Neuronal stem cell (in vitro differentiated cells): ENCODE results near the gene TSC22D4.
"Not testable (repeated sequence)": the region's sequence is repeated elsewhere in the genome, so short reads cannot be mapped to it uniquely, and the experiment has no call there.

Source experiments
- DNase-seq: peaks from one replicate; pipeline ENCODE4 v3.0.0-alpha.2; 2013; ENCODE audit warnings: low spot score
- H2AFZ ChIP-seq: one replicate; pipeline ENCODE4 v1.6.1; 2013; ENCODE audit warnings: mild to moderate bottlenecking, low read length, inconsistent platforms
- H2AK5ac ChIP-seq: 2 replicates; pipeline ENCODE4 v1.6.1; 2013; ENCODE audit warnings: low read depth, mild to moderate bottlenecking, inconsistent platforms, low read length, moderate library complexity, mixed read lengths
- H2BK120ac ChIP-seq: 2 replicates; pipeline ENCODE4 v1.6.1; 2013; ENCODE audit warnings: low read depth, mild to moderate bottlenecking, inconsistent platforms, low read length, moderate library complexity, mixed read lengths
- H2BK12ac ChIP-seq: one replicate; pipeline ENCODE4 v1.6.1; 2013; ENCODE audit warnings: low read length, inconsistent platforms
- H2BK15ac ChIP-seq: 2 replicates; pipeline ENCODE4 v1.6.1; 2013; ENCODE audit warnings: mild to moderate bottlenecking, low read length, inconsistent platforms, mixed read lengths
- H2BK5ac ChIP-seq: one replicate; pipeline ENCODE4 v1.6.1; 2013; ENCODE audit warnings: inconsistent platforms, mild to moderate bottlenecking, low read length, moderate library complexity
- H3K14ac ChIP-seq: one replicate; pipeline ENCODE4 v1.6.1; 2013; ENCODE audit warnings: low read length, inconsistent platforms
- H3K18ac ChIP-seq: 2 replicates; pipeline ENCODE4 v1.6.1; 2013; ENCODE audit warnings: low read length, inconsistent platforms
- H3K23ac ChIP-seq: 2 replicates; pipeline ENCODE4 v1.6.1; 2013; ENCODE audit warnings: low read depth, mild to moderate bottlenecking, mixed read lengths, low read length, inconsistent platforms; ENCODE audit not compliant: poor library complexity
- H3K27ac ChIP-seq: replicated peaks from 3 replicates; pipeline ENCODE4 v1.5.1; 2013; ENCODE audit warnings: low read length, inconsistent platforms
- H3K27me3 ChIP-seq, 3 experiments: 2 replicates each; pipeline ENCODE4 v1.6.1; 2013; ENCODE audit warnings: low read length in 3 of 3, mild to moderate bottlenecking in 2 of 3, inconsistent platforms in 1 of 3, low read depth in 1 of 3, mixed read lengths in 1 of 3, moderate library complexity in 1 of 3; ENCODE audit not compliant: control insufficient read depth in 3 of 3, insufficient read depth in 3 of 3
- H3K36me3 ChIP-seq, 2 donors: replicated peaks in 1 of 2; 2 replicates each; pipeline ENCODE4 v1.6.1; 2013; ENCODE audit warnings: low read length in 2 of 2; ENCODE audit not compliant: control insufficient read depth in 2 of 2, insufficient read depth in 2 of 2
- H3K4ac ChIP-seq: 2 replicates; pipeline ENCODE4 v1.6.1; 2013; ENCODE audit warnings: inconsistent platforms, mild to moderate bottlenecking, low read length, moderate library complexity
- H3K4me1 ChIP-seq, 2 donors: 1 replicate in 1 of 2; 2 replicates in 1 of 2; pipeline ENCODE4 v1.6.1; 2013; ENCODE audit warnings: low read length in 2 of 2, low read depth in 1 of 2; ENCODE audit not compliant: control insufficient read depth in 2 of 2, insufficient read depth in 1 of 2
- H3K4me2 ChIP-seq: one replicate; pipeline ENCODE4 v1.6.1; 2013; ENCODE audit warnings: mild to moderate bottlenecking, low read length, inconsistent platforms; ENCODE audit not compliant: insufficient read depth, poor library complexity, severe bottlenecking
- H3K4me3 ChIP-seq, 2 donors: 2 replicates each; pipeline ENCODE4 v1.5.1; 2013; ENCODE audit warnings: low read length in 2 of 2, mild to moderate bottlenecking in 2 of 2, inconsistent platforms in 1 of 2, moderate library complexity in 1 of 2
- H3K79me1 ChIP-seq: one replicate; pipeline ENCODE4 v1.6.1; 2013; ENCODE audit warnings: low read depth, mild to moderate bottlenecking, inconsistent platforms, low read length, moderate library complexity
- H3K9ac ChIP-seq: one replicate; pipeline ENCODE4 v1.6.1; 2013; ENCODE audit warnings: mild to moderate bottlenecking, low read depth, low read length, inconsistent platforms; ENCODE audit not compliant: poor library complexity
- H3K9me3 ChIP-seq, 2 donors: replicated peaks in 1 of 2; 2 replicates each; pipeline versions ENCODE3 to v1.6.1; 2013; ENCODE audit warnings: low read length in 2 of 2, mild to moderate bottlenecking in 2 of 2, inconsistent platforms in 1 of 2, low read depth in 1 of 2, mixed read lengths in 1 of 2, moderate library complexity in 1 of 2; ENCODE audit not compliant: control insufficient read depth in 2 of 2, insufficient read depth in 1 of 2
- H4K8ac ChIP-seq: one replicate; pipeline ENCODE4 v1.6.1; 2013; ENCODE audit warnings: low read depth, mild to moderate bottlenecking, inconsistent platforms, low read length, moderate library complexity
- H4K91ac ChIP-seq: one replicate; pipeline ENCODE4 v1.6.1; 2013; ENCODE audit warnings: low read length, low read depth, mild to moderate bottlenecking, inconsistent platforms; ENCODE audit not compliant: poor library complexity
- WGBS, 2 donors: extraction: QIAGEN DNeasy Blood & Tissue Kit; methylation state at CpG; one replicate each; pipeline ENCODE4 v1.1.7; 2013; ENCODE audit warnings: missing lambda C conversion rate in 2 of 2, mixed read lengths in 1 of 2; ENCODE audit not compliant: insufficient read length in 2 of 2, insufficient replicate concordance in 1 of 2; ENCODE audit errors: extremely low coverage in 2 of 2; 5-methylcytosine and 5-hydroxymethylcytosine counted together

TSC22D4 gene

GRCh38 chr7:100509231-100509630 lies 30.2 kb upstream of the TSC22D4 start:
- no peaks in the 10 kb centered on the region for H3K27me3 ChIP-seq
- no peak overlapping the region for H3K14ac ChIP-seq
- H3K27ac ChIP-seq = no peak overlapping the region
- no peak overlapping the region for H2BK5ac ChIP-seq
- H3K79me1 ChIP-seq = no peaks in the 10 kb centered on the region
- no peak overlapping the region for H3K4me2 ChIP-seq
- no peak overlapping the region for H3K23ac ChIP-seq
- H3K18ac ChIP-seq = no peak overlapping the region
- no CpG with 5 or more reads among the region's 15 CpGs for WGBS, 2 donors
- no peaks in the 10 kb centered on the region for H3K36me3 ChIP-seq
- no peak overlapping the region for H3K4me3 ChIP-seq
- no peak overlapping the region for H2BK15ac ChIP-seq
- no peak for DNase-seq
- no peak overlapping the region for H2BK120ac ChIP-seq
- no peak overlapping the region for H4K91ac ChIP-seq
- H4K8ac ChIP-seq = no peak overlapping the region
- no peak overlapping the region for H3K9ac ChIP-seq
- H3K4ac ChIP-seq = no peak overlapping the region
- H2AFZ ChIP-seq = peak overlapping the region; percentile 37
- no peaks in the 10 kb centered on the region for H3K9me3 ChIP-seq
- no peak overlapping the region for H2AK5ac ChIP-seq
- peaks cover 0 to 3% of the 10 kb centered on the region in 2 donors for H3K4me1 ChIP-seq
- no peak overlapping the region for H2BK12ac ChIP-seq

- H2BK5ac ChIP-seq = no peak overlapping the region
- H4K91ac ChIP-seq = no peak overlapping the region
- no peaks in the 10 kb centered on the region for H3K9me3 ChIP-seq
- no peaks in the 10 kb centered on the region for H3K27me3 ChIP-seq
- WGBS, 2 donors = no CpG with 5 or more reads among the region's 8 CpGs
- H3K18ac ChIP-seq = no peak overlapping the region
- no peak overlapping the region for H3K4me2 ChIP-seq
- no peaks in the 10 kb centered on the region for H3K79me1 ChIP-seq
- H2AK5ac ChIP-seq = no peak overlapping the region
- no peak overlapping the region for H2BK120ac ChIP-seq
- no peak overlapping the region for H3K4ac ChIP-seq
- no peak overlapping the region for H3K14ac ChIP-seq
- H2BK12ac ChIP-seq = no peak overlapping the region
- no peak overlapping the region for H3K27ac ChIP-seq
- H2AFZ ChIP-seq = no peak overlapping the region
- no peak overlapping the region for H3K9ac ChIP-seq
- no peak overlapping the region for H3K4me3 ChIP-seq
- no peak overlapping the region for H2BK15ac ChIP-seq
- H3K4me1 ChIP-seq = peaks cover 0 to 3% of the 10 kb centered on the region in 2 donors
- H3K23ac ChIP-seq = no peak overlapping the region
- DNase-seq = no peak
- H3K36me3 ChIP-seq = no peaks in the 10 kb centered on the region
- no peak overlapping the region for H4K8ac ChIP-seq
Observed at GRCh38 chr7:100506356-100506923, 27.4 kb upstream of the TSC22D4 start.

- Histone ChIP-seq H2BK15ac (no peak overlapping the region), H3K36me3 (no peaks in the 10 kb centered on the region), H3K9me3 (no peaks in the 10 kb centered on the region), H3K18ac (no peak overlapping the region), H2BK12ac (no peak overlapping the region), H3K27ac (no peak overlapping the region), H3K23ac (no peak overlapping the region), H3K79me1 (no peaks in the 10 kb centered on the region), H2BK5ac (no peak overlapping the region), H3K9ac (no peak overlapping the region), H3K4me2 (no peak overlapping the region), H3K4me3 (no peak overlapping the region), H2AK5ac (no peak overlapping the region), H4K91ac (no peak overlapping the region), H3K4me1 (peaks cover 0 to 3% of the 10 kb centered on the region in 2 donors), H3K4ac (no peak overlapping the region), H2AFZ (peak overlapping the region; percentile 46), H2BK120ac (no peak overlapping the region), H4K8ac (no peak overlapping the region), H3K27me3 (no peaks in the 10 kb centered on the region), H3K14ac (no peak overlapping the region)
- no peak for DNase-seq
- no CpG with 5 or more reads among the region's 9 CpGs for WGBS, 2 donors
Observed at GRCh38 chr7:100504887-100505611, 26.0 kb upstream of the TSC22D4 start.

GRCh38 chr7:100504031-100504430 lies 25.0 kb upstream of the TSC22D4 start:
- H4K8ac ChIP-seq, H2AFZ ChIP-seq, H4K91ac ChIP-seq, H2BK120ac ChIP-seq, DNase-seq, H3K36me3 ChIP-seq, H3K4ac ChIP-seq, H2BK12ac ChIP-seq, H3K9ac ChIP-seq, H3K79me1 ChIP-seq, H3K23ac ChIP-seq, H2BK15ac ChIP-seq, H2BK5ac ChIP-seq, H3K4me1 ChIP-seq, H3K18ac ChIP-seq, H3K4me2 ChIP-seq, H2AK5ac ChIP-seq, H3K9me3 ChIP-seq, H3K27ac ChIP-seq, H3K14ac ChIP-seq, H3K4me3 ChIP-seq, H3K27me3 ChIP-seq: not testable (repeated sequence)
- no CpG with 5 or more reads among the region's 3 CpGs for whole genome bisulfite sequencing, 2 donors
